Spleen (tissue), 11 donors: ENCODE data around the gene AFDN. TPM values are rescaled to one million over a fixed set of nuclear protein-coding genes. Genes with fewer than 3 reads are reported as not detected.

Experiments used
- DNase-seq: peaks from one replicate; pipeline ENCODE4 v3.0.0-alpha.2; 2020
- H3K27ac ChIP-seq, 8 donors: fragments of 200-600 bp; sonication (generic) in 7 of 8; 1 replicate in 4 of 8; 2 replicates in 4 of 8; pipeline versions ENCODE4 v1.5.0 to v1.8.0; 2016 to 2021; ENCODE audit warnings: inconsistent platforms in 4 of 8, mild to moderate bottlenecking in 4 of 8, moderate library complexity in 1 of 8
- H3K27me3 ChIP-seq, 7 donors: fragments of 200-600 bp; sonication (generic) in 6 of 7; replicated peaks in 1 of 7; 1 replicate in 4 of 7; 2 replicates in 3 of 7; pipeline versions ENCODE4 v1.5.0 to v1.8.0; 2016 to 2021; ENCODE audit warnings: inconsistent platforms in 3 of 7, mild to moderate bottlenecking in 1 of 7
- H3K36me3 ChIP-seq, 6 donors: fragments of 200-600 bp; sonication (generic) in 5 of 6; 1 replicate in 4 of 6; 2 replicates in 2 of 6; pipeline versions ENCODE4 v1.5.0 to v1.8.0; 2016 to 2021; ENCODE audit warnings: inconsistent platforms in 2 of 6
- H3K4me1 ChIP-seq, 6 donors: fragments of 200-600 bp; sonication (generic) in 5 of 6; 1 replicate in 3 of 6; 2 replicates in 3 of 6; pipeline versions ENCODE4 v1.5.0 to v1.8.0; 2016 to 2021; ENCODE audit warnings: inconsistent platforms in 3 of 6
- H3K4me3 ChIP-seq, 8 donors: fragments of 200-600 bp; sonication (generic) in 7 of 8; 1 replicate in 4 of 8; 2 replicates in 4 of 8; pipeline versions ENCODE4 v1.5.0 to v1.8.0; 2016 to 2021; ENCODE audit warnings: inconsistent platforms in 4 of 8, mild to moderate bottlenecking in 4 of 8, moderate library complexity in 2 of 8
- H3K9me3 ChIP-seq, 8 donors: fragments of 200-600 bp; sonication (generic) in 7 of 8; 1 replicate in 4 of 8; 2 replicates in 4 of 8; pipeline versions ENCODE4 v1.5.0 to v1.8.0; 2016 to 2021; ENCODE audit warnings: inconsistent platforms in 4 of 8
- POLR2A ChIP-seq, 3 donors: fragments of 450-650 bp; IDR thresholded peaks; one replicate each; pipeline ENCODE4 v1.5.1; 2017; ENCODE audit warnings: antibody characterized with exemption in 3 of 3, mild to moderate bottlenecking in 1 of 3
- POLR2AphosphoS5 ChIP-seq, 3 donors: sonication (generic); formaldehyde crosslinking; IDR thresholded peaks; one replicate each; pipeline ENCODE4 v1.5.1; 2017; ENCODE audit warnings: antibody characterized with exemption in 3 of 3
- WGBS, 5 donors: extraction: QIAGEN DNeasy Blood & Tissue Kit in 3 of 5; methylation state at CpG; one replicate each; pipeline versions ENCODE4 v1.1.5 to v1.1.7; 2013 to 2018; 5-methylcytosine and 5-hydroxymethylcytosine counted together
- intact Hi-C: fragments of 100-400 bp; cut with DNase I; formaldehyde crosslinking; loops from one replicate; pipeline ENCODE4 v1.15.0; 2023; ENCODE audit warnings: low total_unique reads
- polyA plus RNA-seq, 3 donors: library from polyadenylated mRNA; stranded (reverse); fragments of 200-250 nt; gene quantifications; one replicate each; pipeline ENCODE4 v1.2.1, GENCODE V29; 2013
- total RNA-seq, 7 donors: library from RNA; depleted of rRNA in 3 of 7; stranded (reverse); fragments of >200 nt in 3 of 7; fragmentation: NEBNext Ultra II Directional in 4 of 7; extraction: Animal tissue kit (Norgen Biotek cat#: 25700) in 4 of 7; gene quantifications; one replicate each; pipeline versions ENCODE4 v1.1.0 to v1.2.1, GENCODE V29; 2016 to 2021
- TF ChIP-seq, protein P1 (sequence below), 11 experiments: fragments of 200-600 bp in 7 of 11; fragments of 450-650 bp in 4 of 11; sonication (generic) in 4 of 11; IDR thresholded peaks in 8 of 11; conservative IDR thresholded peaks in 3 of 11; 1 replicate in 7 of 11; 2 replicates in 4 of 11; pipeline versions ENCODE4 v1.4.0 to v1.8.0; 2016 to 2021; ENCODE audit warnings: antibody characterized with exemption in 11 of 11, inconsistent platforms in 4 of 11, mild to moderate bottlenecking in 1 of 11
- donor health status: healthy with polysubstance abuse.
- donor health status: DM: no; HTN: no; CAD: no; lungs with moderate emphysema.
- donor health status: DM: no; HTN: no; CAD: no.
- donor health status: Bipolar disorder and iron deficiency.
- donor health status: healthy.
- donor health status: DM: no; HTN: no; CAD: no.
- donor health status: DM: yes; HTN: yes; CAD: no.

AFDN gene
- total and polyA plus RNA-seq, 10 donors: 7.4 to 148 (median 102) TPM

DNA sequence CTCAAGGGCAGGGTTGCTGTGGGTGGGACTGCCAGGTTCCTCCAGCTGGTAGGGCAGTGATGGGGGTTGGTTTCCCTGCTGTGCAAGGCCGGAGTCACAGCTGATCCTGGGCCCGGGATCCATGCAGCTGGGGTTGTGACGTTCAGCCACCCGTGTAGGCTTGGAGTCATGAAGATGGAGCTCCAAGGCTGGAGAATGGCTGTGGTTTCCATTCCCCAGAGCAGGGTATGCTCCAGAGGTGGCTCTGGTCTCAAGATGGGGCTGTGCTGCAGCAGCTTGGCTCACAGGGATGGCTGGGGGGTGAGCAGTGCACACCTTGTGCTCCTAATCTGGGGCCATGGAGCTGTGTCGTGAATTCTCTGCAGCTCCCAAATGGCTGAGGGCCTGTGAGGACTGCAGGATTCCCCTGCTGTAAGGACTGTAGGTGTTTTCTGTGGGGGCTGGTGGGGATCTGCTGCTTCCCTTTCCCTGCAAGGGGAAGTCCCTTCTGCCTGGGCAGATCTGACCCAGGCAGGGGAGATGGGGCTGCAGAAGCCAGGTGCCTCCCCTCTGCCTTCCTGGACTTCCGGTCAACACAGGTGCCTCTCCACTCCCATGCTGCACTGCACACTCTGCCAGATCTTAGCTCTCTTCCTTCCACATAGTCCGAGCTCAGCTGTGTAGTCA, 186.7 kb downstream of the AFDN start:
- H3K27me3 ChIP-seq: no peaks in the 10 kb centered on the region
- DNase-seq: no peak
- 74 to 84% (median 79%) methylated on average over 7 of the region's 7 CpGs for WGBS, 5 donors
- H3K36me3 ChIP-seq: no peaks in the 10 kb centered on the region
- H3K4me3 ChIP-seq: no peak overlapping the region
- TF ChIP-seq POLR2A (IDR thresholded peaks at IDR 0.05) (no peak), POLR2AphosphoS5 (IDR thresholded peaks at IDR 0.05) (no peak)
- TF ChIP-seq, protein P1, sequence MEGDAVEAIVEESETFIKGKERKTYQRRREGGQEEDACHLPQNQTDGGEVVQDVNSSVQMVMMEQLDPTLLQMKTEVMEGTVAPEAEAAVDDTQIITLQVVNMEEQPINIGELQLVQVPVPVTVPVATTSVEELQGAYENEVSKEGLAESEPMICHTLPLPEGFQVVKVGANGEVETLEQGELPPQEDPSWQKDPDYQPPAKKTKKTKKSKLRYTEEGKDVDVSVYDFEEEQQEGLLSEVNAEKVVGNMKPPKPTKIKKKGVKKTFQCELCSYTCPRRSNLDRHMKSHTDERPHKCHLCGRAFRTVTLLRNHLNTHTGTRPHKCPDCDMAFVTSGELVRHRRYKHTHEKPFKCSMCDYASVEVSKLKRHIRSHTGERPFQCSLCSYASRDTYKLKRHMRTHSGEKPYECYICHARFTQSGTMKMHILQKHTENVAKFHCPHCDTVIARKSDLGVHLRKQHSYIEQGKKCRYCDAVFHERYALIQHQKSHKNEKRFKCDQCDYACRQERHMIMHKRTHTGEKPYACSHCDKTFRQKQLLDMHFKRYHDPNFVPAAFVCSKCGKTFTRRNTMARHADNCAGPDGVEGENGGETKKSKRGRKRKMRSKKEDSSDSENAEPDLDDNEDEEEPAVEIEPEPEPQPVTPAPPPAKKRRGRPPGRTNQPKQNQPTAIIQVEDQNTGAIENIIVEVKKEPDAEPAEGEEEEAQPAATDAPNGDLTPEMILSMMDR (IDR thresholded peaks at IDR 0.05 in 8 of 11, conservative IDR thresholded peaks at IDR 0.05 in 3 of 11): no peak
- peaks cover 2 to 43% (median 32%) of the 10 kb centered on the region in 8 donors for H3K9me3 ChIP-seq
- no peaks in the 10 kb centered on the region for H3K4me1 ChIP-seq
- no peak overlapping the region for H3K27ac ChIP-seq
- intact Hi-C loops: no loop called here

DNA sequence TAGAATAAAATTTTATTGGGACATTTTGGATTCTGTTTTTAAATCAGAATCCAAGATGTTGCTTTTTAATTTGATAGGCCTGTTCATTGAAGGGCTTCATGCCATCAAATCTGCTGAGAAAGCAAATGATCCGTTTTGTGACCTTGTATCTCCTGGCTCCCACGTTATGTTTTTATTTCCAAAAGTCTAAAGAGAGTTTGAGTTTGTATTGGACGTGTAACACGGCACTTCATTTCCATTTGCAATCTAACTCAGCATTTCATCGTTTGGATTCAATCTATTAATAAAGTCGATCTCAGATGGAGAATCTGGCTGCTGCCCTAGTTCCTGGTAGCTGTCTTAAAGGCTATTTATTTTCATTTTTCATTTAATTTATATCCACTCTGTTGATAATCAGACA, 187.7 kb downstream of the AFDN start:
- TF ChIP-seq, protein P1 (IDR thresholded peaks at IDR 0.05 in 8 of 11, conservative IDR thresholded peaks at IDR 0.05 in 3 of 11): no peak
- TF ChIP-seq POLR2A (IDR thresholded peaks at IDR 0.05) (no peak), POLR2AphosphoS5 (IDR thresholded peaks at IDR 0.05) (no peak)
- Histone ChIP-seq H3K27me3 (no peaks in the 10 kb centered on the region), H3K9me3 (peaks cover 2 to 38% (median 30%) of the 10 kb centered on the region in 8 donors), H3K27ac (no peak overlapping the region), H3K4me3 (no peak overlapping the region), H3K4me1 (no peaks in the 10 kb centered on the region), H3K36me3 (no peaks in the 10 kb centered on the region)
- intact Hi-C loops: no loop called here
- DNase-seq: no peak
- 49 to 73% (median 62%) methylated on average over 6 of the region's 6 CpGs for WGBS, 5 donors

- Histone ChIP-seq H3K27ac (no peak overlapping the region), H3K27me3 (no peaks in the 10 kb centered on the region), H3K4me1 (no peaks in the 10 kb centered on the region), H3K36me3 (no peaks in the 10 kb centered on the region), H3K9me3 (peaks cover 2 to 36% (median 28%) of the 10 kb centered on the region in 8 donors), H3K4me3 (no peak overlapping the region)
- intact Hi-C loops: no loop called here
- DNase-seq: no peak
- TF ChIP-seq, protein P1 (IDR thresholded peaks at IDR 0.05 in 8 of 11, conservative IDR thresholded peaks at IDR 0.05 in 3 of 11): no peak
- no peak for TF ChIP-seq POLR2A (IDR thresholded peaks at IDR 0.05)
- TF ChIP-seq POLR2AphosphoS5 (IDR thresholded peaks at IDR 0.05): no peak
- 69 to 84% (median 79%) methylated on average over 4 of the region's 4 CpGs for WGBS, 5 donors
Observed at GRCh38 chr6:168015009-168015408, 188.3 kb downstream of the AFDN start.

- H3K36me3 ChIP-seq: no peaks in the 10 kb centered on the region
- TF ChIP-seq POLR2AphosphoS5 (IDR thresholded peaks at IDR 0.05): no peak
- TF ChIP-seq, protein P1 (IDR thresholded peaks at IDR 0.05 in 8 of 11, conservative IDR thresholded peaks at IDR 0.05 in 3 of 11): no peak
- no peak overlapping the region for H3K27ac ChIP-seq
- 80 to 90% (median 85%) methylated on average over 14 of the region's 14 CpGs for WGBS, 5 donors
- intact Hi-C loops: no loop called here
- H3K4me1 ChIP-seq: no peaks in the 10 kb centered on the region
- H3K4me3 ChIP-seq: no peak overlapping the region
- peaks cover 2 to 30% (median 22%) of the 10 kb centered on the region in 8 donors for H3K9me3 ChIP-seq
- H3K27me3 ChIP-seq: no peaks in the 10 kb centered on the region
- DNase-seq: no peak
Observed at GRCh38 chr6:168015482-168016175, 188.9 kb downstream of the AFDN start.
